HG03558 (cell line): ENCODE data around the gene LTBP4.
A peak's percentile ranks its signal among the peaks of the same experiment; 100 is the strongest.
"Not testable (repeated sequence)": the region's sequence is repeated elsewhere in the genome, so short reads cannot be mapped to it uniquely, and the experiment has no call there.

Experiments
- ATAC-seq: cut with Tn5 transposase; IDR thresholded peaks from one replicate; pipeline ENCODE4 v1.9.1; 2021; ENCODE audit warnings: moderate number of reproducible peaks; ENCODE audit not compliant: unreplicated experiment; ENCODE audit errors: extremely low read depth

Gene LTBP4

DNA sequence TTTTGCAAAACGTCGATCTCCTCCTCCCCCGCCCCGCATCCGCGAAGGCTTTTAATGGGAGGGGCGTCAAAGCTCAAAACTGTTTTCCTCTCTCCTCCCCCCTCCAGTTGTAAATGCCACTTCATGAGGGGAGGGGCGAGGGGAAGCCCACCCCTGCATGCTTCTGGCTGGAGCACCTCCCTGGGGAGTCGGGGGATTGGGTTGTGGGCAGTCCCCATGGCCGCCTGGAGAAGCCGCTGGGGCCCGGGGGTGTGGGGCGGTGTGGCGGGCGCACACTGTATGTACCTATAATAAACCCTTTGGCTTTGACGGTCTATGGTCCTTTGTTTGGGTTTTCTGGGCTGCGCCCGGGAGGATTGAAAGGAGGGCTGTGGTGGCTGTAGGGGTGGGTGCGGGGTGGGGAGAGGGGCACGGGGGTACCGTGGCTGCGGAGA is 25.0 kb upstream of the LTBP4 start:
- ATAC-seq: no peak

DNA sequence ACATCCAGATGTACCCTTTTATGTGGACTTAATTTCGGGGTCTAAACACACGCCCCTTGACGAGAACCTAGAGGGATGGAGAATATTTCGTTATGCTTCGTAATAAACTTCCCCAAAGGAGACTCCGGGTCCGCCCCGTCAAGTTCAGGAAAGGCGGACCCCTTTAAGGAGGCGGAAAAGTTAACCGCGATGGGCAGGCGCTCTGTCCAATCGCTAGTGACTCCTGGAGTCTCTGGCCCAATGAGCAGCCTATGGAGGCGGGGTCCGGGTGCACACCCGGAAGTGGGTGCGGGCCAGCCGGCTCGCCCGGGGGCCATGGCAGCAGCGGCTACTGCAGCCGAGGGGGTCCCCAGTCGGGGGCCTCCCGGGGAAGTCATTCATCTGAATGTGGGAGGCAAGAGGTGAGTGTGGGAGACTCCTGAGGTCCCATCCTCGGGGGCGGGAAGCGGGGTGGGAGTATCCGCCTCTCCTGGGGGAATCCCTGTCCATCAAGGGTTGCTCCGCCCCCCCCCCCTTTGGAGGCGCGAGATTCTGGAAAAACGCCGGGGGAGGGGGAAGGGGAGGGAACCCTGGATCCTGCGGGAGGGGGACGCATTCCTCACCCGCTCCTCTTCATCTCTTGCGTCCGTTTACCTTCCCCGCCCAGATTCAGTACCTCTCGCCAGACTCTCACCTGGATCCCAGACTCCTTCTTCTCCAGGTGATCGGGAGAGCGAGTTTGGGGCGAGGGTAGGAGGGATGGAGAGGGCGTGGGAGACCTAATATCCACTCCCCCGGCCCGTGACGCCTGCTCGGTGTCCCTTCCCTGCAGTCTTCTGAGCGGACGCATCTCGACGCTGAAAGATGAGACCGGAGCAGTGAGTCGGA is 24.4 kb upstream of the LTBP4 start, which contains the start of gene SHKBP1:
Gene SHKBP1 (plus strand): TSS at position 289 of the 867 bp plus-strand sequence. CDS start 27 bp downstream, at position 316.
- ATAC-seq: peak; percentile 54

DNA sequence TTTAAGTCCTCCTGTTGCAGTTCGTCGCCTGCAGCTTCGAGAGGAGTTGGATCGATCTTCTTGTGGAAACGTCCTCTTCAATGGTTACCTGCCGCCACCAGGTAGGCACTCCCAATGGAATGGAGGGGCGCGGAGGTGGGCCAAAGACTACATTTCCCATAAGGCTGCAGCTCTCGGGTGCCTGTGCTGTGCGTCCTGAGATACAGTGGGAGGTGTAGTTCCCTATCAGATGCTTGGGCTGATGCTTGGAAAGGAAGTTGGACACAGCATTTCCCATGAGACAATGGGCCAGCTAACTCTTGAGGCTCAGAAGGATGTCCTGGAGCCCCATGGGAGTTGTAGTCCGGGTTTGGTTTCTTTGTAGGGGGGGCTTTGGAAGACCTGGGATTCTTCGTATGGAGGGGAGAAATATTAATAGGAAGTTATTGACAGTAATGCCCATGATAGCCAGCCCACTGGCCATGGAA is 22.7 kb upstream of the LTBP4 start:
- ATAC-seq: no peak

DNA sequence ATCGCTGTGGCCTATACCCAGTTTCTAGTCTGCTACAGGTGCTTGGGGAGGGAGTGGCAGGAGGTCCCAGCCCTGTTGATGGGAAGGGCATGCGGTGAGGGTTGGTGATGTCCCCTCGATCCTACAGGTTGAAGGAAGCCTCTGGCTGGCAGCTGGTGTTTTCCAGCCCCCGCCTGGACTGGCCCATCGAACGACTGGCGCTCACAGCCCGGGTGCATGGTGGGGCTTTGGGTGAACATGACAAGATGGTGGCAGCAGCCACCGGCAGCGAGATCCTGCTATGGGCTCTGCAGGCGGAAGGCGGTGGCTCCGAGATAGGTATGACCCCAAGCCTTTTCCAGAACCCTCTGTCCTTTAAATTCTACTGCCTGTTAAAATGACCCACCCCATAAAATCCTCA is 20.6 kb upstream of the LTBP4 start:
- no peak for ATAC-seq

DNA sequence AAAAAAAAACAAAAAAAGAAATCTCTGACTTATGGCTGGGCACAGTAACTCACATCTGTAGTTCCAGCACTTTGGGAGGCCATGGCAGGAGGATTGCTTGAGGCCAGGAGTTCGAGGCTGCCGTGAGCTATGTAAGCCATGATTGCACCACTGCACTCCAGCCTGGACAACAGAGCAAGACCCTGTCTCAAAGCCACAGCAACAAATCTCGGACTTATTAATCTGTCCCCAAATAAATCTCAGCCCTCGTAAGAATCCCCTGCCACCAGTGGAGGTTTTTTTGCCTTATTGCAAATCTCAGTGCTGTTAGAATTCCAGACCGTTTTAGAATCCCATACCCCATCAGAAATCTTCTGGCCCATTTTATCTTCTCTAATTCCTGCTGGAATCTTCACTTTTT is 19.6 kb upstream of the LTBP4 start:
- no peak for ATAC-seq

DNA sequence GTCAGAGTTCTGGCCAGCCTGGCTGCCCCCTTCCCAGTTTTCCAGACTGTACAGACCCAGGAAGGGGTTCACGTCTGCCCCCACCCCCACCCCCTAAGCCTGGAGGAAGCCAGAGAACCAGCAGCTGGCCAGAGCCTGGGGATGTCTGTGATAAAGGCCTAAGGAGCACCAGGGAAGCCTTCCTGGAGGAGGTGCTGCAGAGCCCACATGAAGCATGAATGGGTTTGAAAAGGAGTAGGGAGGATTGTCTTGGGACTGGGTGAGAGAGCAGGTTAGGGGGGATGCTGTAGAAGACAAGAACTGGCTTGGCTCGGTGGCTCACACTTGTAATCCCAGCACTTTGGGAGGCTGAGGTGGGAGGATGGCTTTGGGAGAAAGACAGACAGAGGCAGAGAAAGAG is 18.7 kb upstream of the LTBP4 start:
- no peak for ATAC-seq

DNA sequence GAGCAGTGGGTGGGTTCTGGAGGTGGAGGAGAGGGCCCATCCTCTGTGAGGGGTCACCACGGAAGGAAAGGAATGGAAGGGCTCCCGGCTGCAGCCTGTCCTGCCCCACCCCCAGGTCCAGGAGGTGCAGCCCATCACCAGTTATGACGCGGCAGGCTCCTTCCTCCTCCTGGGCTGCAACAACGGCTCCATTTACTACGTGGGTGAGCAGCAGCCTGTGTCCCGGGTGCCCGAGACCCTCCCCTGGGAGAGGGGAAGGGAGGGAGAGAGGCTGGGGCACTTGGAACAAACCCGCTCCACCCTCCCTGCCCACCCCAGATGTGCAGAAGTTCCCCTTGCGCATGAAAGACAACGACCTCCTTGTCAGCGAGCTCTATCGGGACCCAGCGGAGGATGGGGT is 17.9 kb upstream of the LTBP4 start:
- no peak for ATAC-seq

DNA sequence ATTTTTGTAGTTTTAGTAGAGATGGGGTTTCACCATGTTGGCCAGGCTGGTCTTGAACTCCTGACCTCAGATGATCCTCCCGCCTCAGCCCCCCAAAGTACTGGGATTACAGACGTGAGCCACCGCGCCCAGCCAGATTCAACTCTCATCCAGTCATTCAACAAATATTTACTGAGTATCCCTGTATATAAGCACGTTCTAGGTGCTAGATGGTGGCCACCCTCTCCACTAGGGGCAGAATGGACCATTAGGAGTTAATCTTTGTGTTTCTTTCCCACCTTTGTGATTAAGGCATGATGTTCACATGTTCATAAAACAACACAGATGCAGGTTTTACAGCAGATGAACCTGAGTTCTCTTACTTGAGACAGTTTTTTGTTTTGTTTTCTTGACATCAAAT is 17.2 kb upstream of the LTBP4 start:
- ATAC-seq: no peak

DNA sequence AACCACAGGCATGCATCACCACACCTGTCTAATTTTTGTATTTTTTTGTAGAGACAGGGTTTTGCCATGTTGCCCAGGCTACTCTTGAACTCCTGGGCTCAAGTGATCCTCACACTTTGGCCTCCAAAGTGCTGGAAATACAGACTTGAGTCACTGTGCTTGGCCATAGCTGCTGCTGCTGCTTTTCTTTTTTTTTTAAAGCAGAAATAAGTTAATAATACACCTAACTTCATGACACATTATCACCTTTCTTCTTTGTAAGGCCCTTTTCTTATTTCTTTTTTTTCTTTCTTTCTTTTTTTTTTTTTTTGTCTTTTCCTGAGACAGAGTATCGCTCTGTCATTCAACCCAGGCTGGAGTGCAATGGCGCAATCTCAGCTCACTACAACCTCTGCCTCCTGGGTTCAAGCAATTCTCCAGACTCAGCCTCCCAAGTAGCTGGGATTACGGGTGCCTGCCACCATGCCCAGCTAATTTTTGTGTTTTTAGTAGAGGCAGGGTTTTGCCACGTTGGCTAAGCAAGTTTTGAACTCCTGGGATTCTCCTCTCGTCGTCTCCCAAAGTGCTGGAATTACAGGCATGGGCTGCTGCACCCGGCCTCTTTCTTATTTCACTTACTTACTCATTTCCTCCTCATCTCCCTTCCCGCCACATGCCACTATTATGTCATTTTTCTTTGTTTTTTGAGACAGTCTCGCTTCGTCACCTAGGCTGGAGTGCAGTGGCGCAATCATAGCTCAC is 15.8 kb upstream of the LTBP4 start:
- ATAC-seq: no peak

DNA sequence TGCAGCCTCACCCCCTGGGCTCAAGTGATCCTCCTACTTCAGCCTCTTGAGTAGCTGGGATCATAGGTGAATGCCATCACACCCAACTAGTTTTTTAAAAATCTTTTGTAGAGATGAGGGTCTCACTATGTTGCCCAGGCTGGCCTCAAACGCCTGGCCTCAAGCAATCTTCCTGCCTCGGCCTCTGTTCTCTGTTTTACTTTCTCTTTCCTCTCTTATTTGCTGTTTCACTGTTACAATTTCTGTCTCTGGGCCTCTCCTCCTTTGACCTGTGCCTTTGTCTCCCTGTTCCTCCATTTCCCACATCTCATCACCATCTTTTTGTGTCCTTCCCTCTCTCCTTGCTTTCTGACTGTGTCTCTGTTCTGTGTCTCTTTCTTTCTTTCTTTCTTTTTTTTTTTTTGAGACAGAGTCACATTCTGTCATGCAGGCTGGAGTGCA is 15.2 kb upstream of the LTBP4 start:
- ATAC-seq: no peak

DNA sequence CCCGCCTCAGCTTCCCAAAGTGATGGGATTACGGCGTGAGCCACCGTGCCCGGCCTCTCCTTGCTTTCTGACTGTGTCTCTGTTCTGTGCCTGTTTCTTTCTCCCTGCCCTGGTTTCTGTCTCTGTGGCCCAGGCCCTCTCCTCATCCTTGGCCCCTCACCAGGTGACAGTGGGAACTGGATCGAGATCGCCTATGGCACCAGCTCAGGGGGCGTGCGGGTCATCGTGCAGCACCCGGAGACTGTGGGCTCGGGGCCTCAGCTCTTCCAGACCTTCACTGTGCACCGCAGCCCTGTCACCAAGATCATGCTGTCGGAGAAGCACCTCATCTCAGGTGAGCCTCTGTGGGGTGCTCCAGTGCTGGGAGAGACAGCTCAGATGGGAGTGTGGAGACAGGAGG is 14.6 kb upstream of the LTBP4 start:
- no peak for ATAC-seq

DNA sequence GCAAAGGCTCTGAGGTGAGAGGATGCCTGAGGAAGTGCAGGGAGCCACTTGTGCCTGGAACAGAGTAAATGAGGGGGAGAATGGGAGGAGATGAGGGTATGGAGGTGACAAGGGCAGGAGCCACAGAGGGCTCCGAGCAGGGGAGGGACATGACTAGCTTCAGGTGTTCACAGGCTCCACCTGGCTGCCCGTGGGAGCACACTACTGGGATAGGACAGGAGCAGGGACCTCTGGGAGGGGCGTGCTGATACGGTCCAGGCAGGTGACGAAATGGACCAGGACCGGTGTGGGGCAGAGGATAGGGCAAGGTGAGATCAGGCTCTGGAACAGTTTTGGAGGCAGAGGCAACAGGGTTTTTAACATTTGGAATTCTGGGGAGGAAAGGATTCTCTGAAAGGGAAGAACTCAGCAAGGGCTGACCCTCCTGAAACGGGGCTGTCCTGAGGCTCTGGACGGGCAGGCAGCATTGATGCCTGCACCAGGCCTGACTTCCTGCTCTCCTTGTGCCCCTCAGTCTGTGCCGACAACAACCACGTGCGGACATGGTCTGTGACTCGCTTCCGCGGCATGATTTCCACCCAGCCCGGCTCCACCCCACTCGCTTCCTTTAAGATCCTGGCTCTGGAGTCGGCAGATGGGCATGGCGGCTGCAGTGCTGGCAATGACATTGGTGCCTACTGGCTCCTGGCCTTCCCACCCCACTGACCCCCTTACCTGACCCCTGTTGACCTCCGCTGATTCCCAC is 12.9 kb upstream of the LTBP4 start:
- ATAC-seq: no peak

DNA sequence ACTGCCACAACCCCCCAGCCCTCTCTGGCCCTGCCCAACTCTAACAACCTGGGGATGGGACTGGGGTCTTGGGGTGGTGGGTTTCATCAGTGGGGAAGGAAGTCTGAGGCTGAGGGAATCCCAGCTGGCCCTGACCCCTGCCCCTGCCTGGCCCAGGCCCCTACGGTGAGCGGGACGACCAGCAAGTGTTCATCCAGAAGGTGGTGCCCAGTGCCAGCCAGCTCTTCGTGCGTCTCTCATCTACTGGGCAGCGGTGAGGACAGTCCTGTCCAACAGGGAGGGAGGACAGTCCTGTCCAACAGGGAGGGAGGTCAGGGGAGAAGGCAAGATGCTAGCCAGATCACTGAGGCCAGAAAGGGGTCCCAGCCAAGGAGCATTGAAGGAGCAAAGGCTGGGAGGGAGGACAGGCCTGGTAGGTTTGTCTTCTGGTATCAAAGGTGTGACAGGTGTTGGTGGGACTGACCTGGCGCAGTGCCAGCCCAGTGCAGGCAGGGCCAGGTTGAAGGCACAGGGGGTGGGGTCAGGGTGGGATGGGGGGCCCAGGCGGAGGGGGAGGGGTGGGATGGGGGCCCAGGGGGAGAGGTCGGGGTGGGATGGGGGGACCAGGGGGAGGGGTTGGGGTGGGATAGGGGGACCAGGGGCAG is 12.1 kb upstream of the LTBP4 start:
- ATAC-seq: no peak

DNA sequence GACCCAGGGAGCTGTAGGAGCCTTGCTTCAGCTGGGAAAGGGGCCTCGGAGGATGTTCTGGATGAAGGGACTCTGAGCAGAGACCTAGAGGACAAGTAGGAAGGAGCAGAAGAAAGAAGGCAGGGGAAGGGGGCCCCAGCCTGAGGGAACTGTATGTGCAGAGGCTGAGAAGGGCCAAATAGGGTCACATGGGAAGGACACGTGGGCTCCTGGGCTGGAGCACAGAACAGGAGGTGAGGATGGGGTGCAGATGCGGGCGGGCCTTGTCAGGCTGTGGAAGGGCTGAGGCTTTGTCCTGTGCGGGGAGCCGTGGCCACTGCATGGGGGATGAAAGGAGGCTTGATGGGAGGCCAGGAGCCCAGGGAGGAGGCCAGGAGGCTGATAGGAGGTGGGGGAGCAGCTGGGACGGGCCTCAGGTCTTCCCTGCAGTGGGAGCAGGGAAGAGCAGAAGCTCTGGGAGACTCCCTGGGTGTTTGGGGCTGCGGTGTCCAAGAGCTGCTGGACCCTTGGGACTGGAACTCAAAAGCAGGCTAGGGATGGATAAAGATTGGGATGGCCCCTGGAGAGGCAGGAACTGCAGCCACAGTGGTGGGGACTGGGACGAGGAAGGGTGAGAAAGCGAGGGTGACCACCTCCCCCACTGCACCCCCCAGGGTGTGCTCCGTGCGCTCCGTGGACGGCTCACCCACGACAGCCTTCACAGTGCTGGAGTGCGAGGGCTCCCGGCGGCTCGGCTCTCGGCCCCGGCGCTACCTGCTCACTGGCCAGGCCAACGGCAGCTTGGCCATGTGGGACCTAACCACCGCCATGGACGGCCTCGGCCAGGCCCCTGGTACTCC is 11.4 kb upstream of the LTBP4 start:
- ATAC-seq: no peak

DNA sequence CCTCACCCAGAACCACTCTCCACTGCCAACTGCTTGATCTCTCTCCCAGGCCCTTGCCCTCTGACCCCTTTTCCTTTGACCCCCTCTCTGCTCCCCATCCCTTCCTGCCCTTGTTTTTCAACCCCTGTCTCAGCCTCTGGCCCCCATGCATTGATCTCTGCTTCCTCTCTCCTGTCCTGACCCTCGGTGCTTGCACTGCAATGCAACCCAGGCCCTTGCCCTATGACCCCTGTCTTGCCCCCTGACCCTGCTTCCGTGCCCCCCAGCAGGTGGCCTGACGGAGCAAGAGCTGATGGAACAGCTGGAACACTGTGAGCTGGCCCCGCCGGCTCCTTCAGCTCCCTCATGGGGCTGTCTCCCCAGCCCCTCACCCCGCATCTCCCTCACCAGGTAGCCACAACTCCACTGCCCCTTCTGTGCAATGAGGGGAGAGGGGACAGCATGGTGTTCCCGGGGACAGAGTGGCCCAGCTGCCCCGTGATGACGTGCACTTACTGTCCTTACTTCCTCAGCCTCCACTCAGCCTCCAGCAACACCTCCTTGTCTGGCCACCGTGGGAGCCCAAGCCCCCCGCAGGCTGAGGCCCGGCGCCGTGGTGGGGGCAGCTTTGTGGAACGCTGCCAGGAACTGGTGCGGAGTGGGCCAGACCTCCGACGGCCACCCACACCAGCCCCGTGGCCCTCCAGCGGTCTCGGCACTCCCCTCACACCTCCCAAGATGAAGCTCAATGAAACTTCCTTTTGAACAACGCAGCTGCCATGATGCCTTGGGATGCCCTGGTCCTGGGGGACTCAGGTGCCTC is 10.5 kb upstream of the LTBP4 start:
- ATAC-seq: no peak

DNA sequence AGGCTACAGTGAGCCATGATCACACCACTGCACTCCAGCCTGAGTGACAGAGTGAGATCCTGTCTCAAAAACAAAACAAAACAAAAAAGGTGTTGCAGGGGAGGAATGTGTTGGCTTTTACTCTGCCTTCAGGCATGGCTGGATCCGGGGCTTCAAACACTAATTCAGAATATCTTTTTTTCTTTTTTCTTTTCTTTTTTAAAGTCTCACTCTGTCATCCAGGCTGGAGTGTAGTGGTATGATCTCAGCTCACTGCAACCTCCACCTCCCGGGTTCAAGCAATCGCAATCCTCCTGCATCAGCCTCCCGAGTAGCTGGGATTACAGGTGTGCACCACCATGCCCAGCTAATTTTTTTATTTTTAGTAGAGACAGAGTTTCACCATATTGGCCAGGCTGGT is 9.4 kb upstream of the LTBP4 start:
- ATAC-seq: not testable (repeated sequence)

DNA sequence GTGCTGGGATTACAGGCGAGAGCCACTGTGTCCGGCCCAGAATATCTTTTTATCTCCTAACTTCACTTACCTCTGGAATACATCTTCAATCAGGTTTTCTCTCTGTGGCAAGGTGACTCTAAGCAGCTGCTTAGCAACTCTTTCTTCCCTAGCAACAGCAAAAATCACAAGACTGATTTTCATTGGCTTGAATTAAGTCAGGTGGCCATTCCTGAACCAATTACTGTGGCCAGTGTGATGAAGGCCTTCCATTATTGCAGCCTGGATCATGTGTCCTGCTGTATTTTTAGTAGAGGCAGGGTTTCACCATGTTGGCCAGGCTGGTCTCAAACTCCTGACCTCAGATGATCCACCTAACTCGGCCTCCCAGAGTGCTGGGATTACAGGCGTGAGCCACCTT is 9.0 kb upstream of the LTBP4 start:
- ATAC-seq: no peak

DNA sequence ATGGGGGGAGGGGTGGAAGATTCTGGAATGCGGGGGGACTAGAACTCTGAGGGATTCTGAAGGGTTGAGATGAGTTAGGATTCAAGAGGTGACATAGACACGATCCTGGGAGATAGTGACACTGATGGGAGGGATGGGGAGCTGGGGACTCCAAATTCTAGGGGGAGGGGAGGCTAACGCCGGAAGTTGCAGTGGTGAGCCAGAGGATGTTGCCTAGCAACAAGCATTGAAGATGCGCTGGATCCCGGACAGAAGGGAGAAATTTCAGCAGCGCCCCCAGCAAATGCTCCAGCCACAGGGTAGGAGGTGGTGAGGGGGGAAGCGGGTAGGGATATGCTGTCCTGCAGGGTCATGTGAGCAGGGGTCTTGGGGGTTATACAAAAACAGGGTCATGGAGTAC is 6.9 kb upstream of the LTBP4 start:
- ATAC-seq: no peak
